Epithelial cell of esophagus (primary cell): ENCODE data around the gene KRT86.

Experiments
- DNase-seq: peaks from one replicate; pipeline ENCODE4 v3.0.0; 2010; ENCODE audit warnings: low read depth
- H3K4me3 ChIP-seq: 2 replicates; pipeline ENCODE4 v1.5.1; 2011; ENCODE audit warnings: mild to moderate bottlenecking, low read length, control low read depth
- CTCF ChIP-seq: IDR thresholded peaks from 2 replicates; pipeline ENCODE4 v1.5.1; 2011; ENCODE audit warnings: low read depth, mild to moderate bottlenecking, low read length, control low read depth, inconsistent platforms; ENCODE audit not compliant: insufficient read depth; ENCODE audit errors: missing control alignments

The KRT86 gene

DNA sequence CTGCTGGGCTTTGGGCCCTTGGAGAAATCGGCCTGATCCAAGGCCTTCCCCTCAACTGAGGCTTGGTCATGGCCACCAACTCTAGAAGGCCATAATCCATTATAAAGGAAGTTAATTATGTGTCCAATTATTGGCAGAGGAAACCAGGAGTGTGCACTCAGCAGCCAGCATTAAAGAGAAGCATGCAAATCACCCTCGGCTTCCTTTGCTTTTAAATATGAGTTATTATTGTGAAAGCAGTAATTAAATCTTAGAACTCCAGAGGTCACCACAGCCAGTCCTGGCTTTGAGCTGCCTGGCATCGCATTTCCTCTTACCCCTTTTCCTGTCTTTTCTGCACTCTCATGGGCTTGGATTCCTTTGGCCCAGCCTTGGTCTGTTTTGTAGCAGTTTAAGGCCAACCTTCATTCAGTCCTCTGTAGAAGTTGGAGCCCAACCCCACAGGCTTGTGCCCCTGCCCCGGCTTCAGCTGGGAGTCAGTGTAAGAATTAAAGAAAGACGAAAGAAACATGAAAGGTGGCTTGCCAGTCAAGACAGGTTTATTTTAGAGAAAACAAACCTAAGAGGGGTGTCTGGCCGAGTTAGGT, 14.7 kb upstream of the KRT86 start:
- TF ChIP-seq CTCF = no peak
- no peak for DNase-seq
- no peak overlapping the region for H3K4me3 ChIP-seq

GRCh38 chr12:52260361-52261207, 13.9 kb upstream of the KRT86 start:
- H3K4me3 ChIP-seq = no peak overlapping the region
- DNase-seq = no peak
- TF ChIP-seq CTCF = no peak

DNA sequence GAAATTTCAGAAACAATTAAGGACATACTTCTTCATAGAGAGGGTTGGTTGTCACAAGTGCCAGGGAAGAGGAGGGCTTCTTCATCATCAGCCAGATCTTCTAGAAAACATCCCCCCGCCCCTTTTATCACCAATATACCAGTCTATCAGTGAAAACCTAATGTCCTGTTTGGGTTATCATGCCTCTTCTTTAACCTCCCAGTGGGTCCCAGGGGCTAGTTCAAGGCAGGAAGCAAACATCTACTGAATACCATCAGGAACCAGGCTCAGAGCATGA, 13.3 kb upstream of the KRT86 start:
- no peak overlapping the region for H3K4me3 ChIP-seq
- no peak for TF ChIP-seq CTCF
- no peak for DNase-seq

DNA sequence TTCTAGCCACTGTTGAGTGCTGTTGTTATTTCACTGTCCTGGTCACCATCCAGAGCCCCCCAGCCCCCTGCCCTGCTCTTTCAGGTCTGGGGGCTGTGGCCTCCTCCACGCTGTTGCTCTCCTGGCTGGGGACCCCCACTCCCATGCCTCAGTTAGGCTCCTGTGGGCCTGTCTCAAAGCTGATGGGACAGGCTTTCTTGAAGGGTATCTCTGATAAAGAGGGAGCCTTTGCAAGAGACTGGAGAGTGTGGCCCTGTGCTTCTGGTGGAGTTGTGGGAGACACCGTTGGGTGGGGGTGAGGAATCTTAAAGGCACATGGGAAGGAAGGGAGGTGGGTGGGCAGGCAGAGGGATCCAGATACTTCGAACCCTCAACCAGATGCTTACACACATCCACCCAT, 12.2 kb upstream of the KRT86 start:
- no peak for DNase-seq
- no peak overlapping the region for H3K4me3 ChIP-seq
- TF ChIP-seq CTCF = no peak

DNA sequence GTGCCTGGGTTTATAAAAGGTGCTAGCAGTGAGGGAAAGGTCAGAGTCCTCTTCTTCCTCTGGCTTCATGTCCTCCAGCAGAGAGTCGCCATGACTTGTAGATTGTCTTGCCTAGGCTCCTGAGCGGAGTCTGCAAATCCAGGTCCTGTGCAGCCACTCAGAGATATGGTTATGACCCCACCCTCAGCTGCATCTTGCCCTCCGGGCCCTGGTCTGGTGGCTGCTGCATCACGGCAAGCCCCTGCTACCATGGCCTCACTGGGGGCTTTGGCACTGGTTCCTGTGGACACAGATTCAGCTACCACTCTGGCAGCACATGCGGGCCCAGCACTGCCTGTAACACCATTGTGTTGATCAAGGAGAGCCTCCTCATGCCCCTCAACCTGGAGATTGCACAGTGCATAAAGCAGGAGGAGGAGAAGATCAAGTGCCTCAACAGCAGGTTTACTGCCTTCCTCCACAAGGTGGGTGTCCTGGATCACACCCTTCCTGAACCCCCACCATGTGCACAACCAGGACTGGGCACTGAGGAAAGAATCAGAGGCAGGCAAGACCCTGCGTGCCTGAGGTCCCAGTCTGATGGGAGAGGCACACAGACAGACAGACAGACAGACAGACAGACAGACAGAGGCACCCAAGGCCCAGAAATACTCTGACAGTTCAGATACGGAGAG, 10.5 kb upstream of the KRT86 start:
- DNase-seq = no peak
- H3K4me3 ChIP-seq = no peak overlapping the region
- no peak for TF ChIP-seq CTCF

- DNase-seq = no peak
- no peak for TF ChIP-seq CTCF
- H3K4me3 ChIP-seq = no peak overlapping the region
These were observed 10.0 kb upstream of the KRT86 start for GRCh38 chr12:52264435-52264825.
